Measurements from ENCODE around the gene DENND1A. TPM values are rescaled to one million over a fixed set of nuclear protein-coding genes. Genes with fewer than 3 reads are reported as not detected.

Gene DENND1A
- total and polyA plus RNA-seq, 2 experiments from 2014 or later: 13.1 to 28.7 TPM

- TF ChIP-seq ZNF462 (CRISPR knock-in tag; IDR thresholded peaks at IDR 0.05) (no peak), CTCF (conservative IDR thresholded peaks at IDR 0.05; ENCODE audit: low read depth in 2 of 2) (no peak), CREB1 (CRISPR knock-in tag; IDR thresholded peaks at IDR 0.05; ENCODE audit: low read depth) (no peak)
Measured at GRCh38 chr9:123922431-123922830, 7.5 kb downstream of the DENND1A start (continued).

- no peaks in the 10 kb centered on the region for H3K27me3 ChIP-seq (ENCODE audit: insufficient read depth)
- no peaks in the 10 kb centered on the region for H3K9me2 ChIP-seq (ENCODE audit: insufficient read depth)
- H2AFZ ChIP-seq: no peak overlapping the region
- no peaks in the 10 kb centered on the region for H3F3A ChIP-seq (replicated peaks; ENCODE audit: low read depth)
- no peak overlapping the region for H3K4me2 ChIP-seq
- TF ChIP-seq EZH2 (IDR thresholded peaks at IDR 0.05; ENCODE audit: low read depth, unreplicated experiment) (no peak), REST (IDR thresholded peaks at IDR 0.05; ENCODE audit: unreplicated experiment) (no peak), CREB1 (CRISPR knock-in tag; IDR thresholded peaks at IDR 0.05; ENCODE audit: low read depth) (no peak)
- H3K27ac ChIP-seq (ENCODE audit: low read depth): no peak overlapping the region
- peaks cover 19% of the 10 kb centered on the region; the same call in 2 of the 3 replicates for H3K36me3 Mint-ChIP-seq (ENCODE audit: low read depth)
- no peak for ATAC-seq
- peaks cover 3% of the 10 kb centered on the region; the same call in 2 of the 3 replicates for H3K9me3 Mint-ChIP-seq
- no peak overlapping the region for H3K4me3 Mint-ChIP-seq
- no peak for DNase-seq (ENCODE audit: low spot score)
- H3K36me3 ChIP-seq (ENCODE audit: insufficient read depth): no peaks in the 10 kb centered on the region
- no peaks in the 10 kb centered on the region for H4K20me1 ChIP-seq (replicated peaks; ENCODE audit: insufficient read depth)
- peaks cover 6% of the 10 kb centered on the region for H3K27me3 Mint-ChIP-seq (ENCODE audit: insufficient read depth, low read depth, poor library complexity)
- peaks cover 25% of the 10 kb centered on the region for H3K4me1 Mint-ChIP-seq
- peaks cover 22% of the 10 kb centered on the region for H3K4me1 ChIP-seq (ENCODE audit: insufficient read depth)
- H3K79me2 ChIP-seq (replicated peaks; ENCODE audit: insufficient read depth): peaks cover 62% of the 10 kb centered on the region
- no peak overlapping the region for H3K4me3 ChIP-seq
- no peak overlapping the region for H3K27ac Mint-ChIP-seq
Measured at GRCh38 chr9:123914517-123915196, 15.3 kb downstream of the DENND1A start.
